Measurements from ENCODE around the gene ZCWPW1. TPM values are rescaled to one million over a fixed set of nuclear protein-coding genes. Genes with fewer than 3 reads are reported as not detected.

The ZCWPW1 gene
- total and polyA plus RNA-seq, 2 of the 8 experiments (the other 6 are each of a cell fraction or from before 2014, with no cell fraction given), result 0.51 to 1.4 TPM

DNA sequence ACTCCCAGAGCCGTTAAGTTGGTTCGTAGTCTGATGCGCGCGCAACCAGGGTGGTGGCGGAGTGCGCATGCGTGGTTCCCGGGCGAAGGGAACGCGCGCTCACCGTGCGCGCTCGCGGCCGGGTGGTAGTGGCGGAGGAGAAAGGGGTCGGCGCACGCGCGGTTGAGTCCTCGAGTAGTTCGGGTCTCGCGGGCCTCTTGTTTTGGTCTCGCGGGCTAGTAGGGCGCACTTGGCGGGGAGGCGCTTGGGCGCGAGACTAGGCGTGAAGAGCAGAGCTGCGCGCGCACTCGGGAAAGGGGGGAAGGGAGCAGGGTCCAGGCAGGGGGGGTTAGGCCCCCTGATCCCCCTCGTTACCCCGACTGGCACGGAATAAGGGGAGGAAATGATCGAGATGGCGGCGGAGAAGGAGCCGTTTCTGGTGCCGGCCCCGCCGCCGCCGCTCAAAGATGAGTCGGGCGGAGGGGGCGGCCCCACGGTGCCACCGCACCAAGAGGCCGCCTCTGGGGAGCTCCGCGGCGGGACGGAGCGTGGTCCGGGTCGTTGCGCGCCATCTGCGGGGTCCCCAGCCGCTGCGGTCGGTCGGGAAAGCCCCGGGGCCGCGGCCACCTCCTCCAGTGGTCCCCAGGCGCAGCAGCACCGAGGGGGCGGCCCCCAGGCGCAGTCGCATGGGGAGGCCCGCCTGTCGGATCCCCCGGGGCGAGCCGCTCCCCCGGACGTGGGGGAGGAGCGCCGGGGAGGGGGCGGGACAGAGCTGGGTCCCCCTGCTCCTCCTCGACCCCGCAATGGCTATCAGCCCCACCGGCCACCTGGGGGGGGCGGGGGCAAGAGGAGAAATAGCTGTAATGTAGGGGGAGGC is 1.4 kb upstream of the ZCWPW1 start, which contains the start of gene MEPCE (continued):
- TF ChIP-seq GTF2F1 (IDR thresholded peaks at IDR 0.05; ENCODE audit: borderline replicate concordance, low read depth, low read length) (no peak), BRCA1 (IDR thresholded peaks at IDR 0.05; ENCODE audit: low read depth, low read length) (peak; percentile 59), POLR2A (IDR thresholded peaks at IDR 0.05; ENCODE audit: control extremely low read depth in 1 of 2, low read depth in 2 of 2, low read length in 2 of 2) (peak in 1 of 2 experiments; percentile 67; a peak in 2 of 3 replicates), BACH1 (IDR thresholded peaks at IDR 0.05; ENCODE audit: low read length) (peak; percentile 71; the same call in 1 of the 2 replicates)
